NCI-H146 (cell line): ENCODE results near the gene ALPK3.

Source experiments
- DNase-seq: peaks from one replicate; lab custom pipeline; 2025; lab: John Stamatoyannopoulos, UW

The ALPK3 gene

GRCh38 chr15:84922530-84922929 lies 105.4 kb downstream of the ALPK3 start:
- DNase-seq, result no peak
